Heart left ventricle (tissue), 16 donors: ENCODE data around the gene NPTXR. TPM values are rescaled to one million over a fixed set of nuclear protein-coding genes. Genes with fewer than 3 reads are reported as not detected.
A peak's percentile ranks its signal among the peaks of the same experiment; 100 is the strongest.
"Not testable (repeated sequence)": the region's sequence is repeated elsewhere in the genome, so short reads cannot be mapped to it uniquely, and the experiment has no call there.

ENCODE experiments used
- ATAC-seq, 4 donors: fragments of 200-7000 bp; cut with Tn5 transposase; one replicate each; pipeline ENCODE4 v1.9.1; 2020 to 2022; ENCODE audit warnings: moderate library complexity in 4 of 4, mild to moderate bottlenecking in 3 of 4, moderate number of reproducible peaks in 1 of 4
- DNase-seq, 5 donors: peaks; one replicate each; pipeline ENCODE4 v3.0.0-alpha.2; 2020
- H3K27ac ChIP-seq, 12 donors: fragments of 200-600 bp; sonication (generic) in 4 of 12; one replicate each; pipeline versions ENCODE4 v1.5.0 to v1.8.0; 2016 to 2022; ENCODE audit warnings: mild to moderate bottlenecking in 2 of 12
- H3K27me3 ChIP-seq, 9 donors: fragments of 200-600 bp; sonication (generic) in 2 of 9; one replicate each; pipeline versions ENCODE4 v1.5.1 to v1.8.0; 2016 to 2022; ENCODE audit warnings: mild to moderate bottlenecking in 3 of 9
- H3K36me3 ChIP-seq, 9 donors: fragments of 200-600 bp; sonication (generic) in 2 of 9; one replicate each; pipeline versions ENCODE4 v1.5.0 to v1.8.0; 2018 to 2022; ENCODE audit warnings: mild to moderate bottlenecking in 2 of 9
- H3K4me1 ChIP-seq, 12 donors: fragments of 200-600 bp; sonication (generic) in 4 of 12; one replicate each; pipeline versions ENCODE4 v1.5.0 to v1.8.0; 2016 to 2022; ENCODE audit warnings: mild to moderate bottlenecking in 3 of 12
- H3K4me3 ChIP-seq, 12 donors: fragments of 200-600 bp; sonication (generic) in 4 of 12; one replicate each; pipeline versions ENCODE4 v1.5.0 to v1.8.0; 2017 to 2022; ENCODE audit warnings: mild to moderate bottlenecking in 9 of 12, moderate library complexity in 4 of 12
- H3K9me3 ChIP-seq, 12 donors: fragments of 200-600 bp; sonication (generic) in 4 of 12; one replicate each; pipeline versions ENCODE4 v1.5.0 to v1.8.0; 2016 to 2022; ENCODE audit warnings: mild to moderate bottlenecking in 1 of 12
- POLR2A ChIP-seq, 2 donors: fragments of 450-650 bp; IDR thresholded peaks; one replicate each; pipeline ENCODE4 v1.6.1; 2017; ENCODE audit warnings: antibody characterized with exemption in 2 of 2, mild to moderate bottlenecking in 2 of 2, moderate library complexity in 2 of 2
- WGBS, 4 donors: extraction: QIAGEN DNeasy Blood & Tissue Kit in 2 of 4; methylation state at CpG; one replicate each; pipeline versions ENCODE4 v1.1.5 to v1.1.7; 2013 to 2018; 5-methylcytosine and 5-hydroxymethylcytosine counted together
- intact Hi-C, 10 donors: fragments of 100-400 bp; cut with DNase I; formaldehyde crosslinking; loops; one replicate each; pipeline versions ENCODE4 v1.11.1 to v1.14.2; 2022
- polyA plus RNA-seq, 2 donors: library from polyadenylated mRNA; stranded (reverse); fragments of 200-250 nt; gene quantifications; one replicate each; pipeline ENCODE4 v1.2.3, GENCODE V29; 2013
- total RNA-seq, 9 donors: library from RNA; depleted of rRNA in 2 of 9; stranded (reverse); fragments of >200 nt in 2 of 9; fragmentation: NEBNext Ultra II Directional in 3 of 9; extraction: Animal tissue kit (Norgen Biotek cat#: 25700) in 3 of 9; gene quantifications; one replicate each; pipeline versions ENCODE4 v1.1.0 to v1.2.4, GENCODE V29; 2016 to 2023
- TF ChIP-seq, protein P1 (sequence below), 12 donors: fragments of 200-600 bp; sonication (generic) in 4 of 12; IDR thresholded peaks; one replicate each; pipeline versions ENCODE4 v1.5.0 to v1.8.0; 2018 to 2022; ENCODE audit warnings: antibody characterized with exemption in 12 of 12, mild to moderate bottlenecking in 5 of 12
- donor health status: ischemic (EF 13 %, LVEDD 7.1; RV severe dilation, severe dysfunction).
- donor health status: healthy with polysubstance abuse.
- donor health status: DM: no; HTN: yes; CAD: no.
- donor health status: DM: no; HTN: no; CAD: no.
- donor health status: ischemic (EF 25% LVEDD 6.9; RV normal size, moderate dysfunction).
- donor health status: ischemic (EF 25% LVEDD 5.7; RV mildly dilated, moderate dysfunction).
- donor health status: healthy.
- donor health status: DM: yes; HTN: yes; CAD: no.
- donor health status: ischemic (EF 35%, LVEDD 5.7; RV mildly dilated, moderate dysfunction).
- donor health status: nonischemic (EF 11% LVEDD 7.7; RV severe dilation, severe dysfunction).
- donor health status: DM: yes; HTN: yes; CAD: no.
- donor health status: PGD.
- donor health status: ischemic (EF 29% LVEDD 5.4; RV normal size, mild dysfunction).
- donor health status: nonischemic (EF 23%, LVEDD 6.1; RV moderate dilation, normal function).

Gene NPTXR
- total and polyA plus RNA-seq, 11 donors, result 15.4 to 34.0 (median 19.1) TPM

DNA sequence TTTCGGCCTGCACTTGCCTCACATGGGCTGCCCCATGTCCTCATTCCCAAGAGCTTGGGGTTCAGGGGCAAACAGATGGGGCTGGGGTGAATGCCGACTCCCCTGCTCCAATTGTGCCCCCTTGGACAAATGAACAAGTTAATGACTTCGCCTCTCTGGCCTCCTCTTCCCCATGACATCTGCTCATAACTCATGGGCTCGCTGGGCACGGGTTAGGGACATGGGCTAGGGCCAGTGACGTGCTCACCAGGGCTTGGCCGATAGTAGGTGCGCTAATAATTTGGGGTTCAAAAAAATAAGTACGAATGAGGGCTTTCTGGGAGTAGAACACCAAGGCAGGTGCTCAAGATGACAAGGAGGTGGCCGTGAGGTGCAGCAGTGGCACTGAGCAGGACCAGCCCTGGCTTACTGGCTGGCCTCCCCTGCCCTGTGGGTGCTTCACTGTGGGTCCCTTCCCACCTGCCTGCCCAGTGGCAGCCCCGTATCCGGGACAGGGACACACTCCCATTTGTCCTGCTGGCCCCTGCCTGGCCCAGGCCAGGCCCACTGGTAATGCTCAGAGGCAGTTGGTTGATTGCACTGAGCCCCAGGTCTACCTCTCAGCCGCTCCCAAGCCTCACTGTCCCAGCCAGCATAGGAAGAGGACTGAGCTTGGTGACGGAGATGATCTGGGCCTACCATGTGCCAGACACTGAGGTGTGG is 15.9 kb upstream of the NPTXR start:
- Histone ChIP-seq H3K4me3 (no peak overlapping the region), H3K27ac (no peak overlapping the region), H3K36me3 (peaks cover 0 to under 1% (median 0%) of the 10 kb centered on the region in 9 donors), H3K4me1 (peaks cover 2 to 35% (median 24%) of the 10 kb centered on the region in 12 donors), H3K27me3 (no peaks in the 10 kb centered on the region), H3K9me3 (no peaks in the 10 kb centered on the region)
- DNase-seq (no peak), ATAC-seq (peak in 1 of 4 donors; percentile 1)
- WGBS, 4 donors, result 81 to 93% (median 85%) methylated on average over 12 to 14 of the region's 14 CpGs
- intact Hi-C loops, result loop anchor here in 4 of 10 donors (5.0 to 10.0 kb wide), 4 partner anchors 82 to 255 kb away; no protein-coding TSS in a partner anchor
- no peak for TF ChIP-seq POLR2A (IDR thresholded peaks at IDR 0.05)
- TF ChIP-seq, protein P1, sequence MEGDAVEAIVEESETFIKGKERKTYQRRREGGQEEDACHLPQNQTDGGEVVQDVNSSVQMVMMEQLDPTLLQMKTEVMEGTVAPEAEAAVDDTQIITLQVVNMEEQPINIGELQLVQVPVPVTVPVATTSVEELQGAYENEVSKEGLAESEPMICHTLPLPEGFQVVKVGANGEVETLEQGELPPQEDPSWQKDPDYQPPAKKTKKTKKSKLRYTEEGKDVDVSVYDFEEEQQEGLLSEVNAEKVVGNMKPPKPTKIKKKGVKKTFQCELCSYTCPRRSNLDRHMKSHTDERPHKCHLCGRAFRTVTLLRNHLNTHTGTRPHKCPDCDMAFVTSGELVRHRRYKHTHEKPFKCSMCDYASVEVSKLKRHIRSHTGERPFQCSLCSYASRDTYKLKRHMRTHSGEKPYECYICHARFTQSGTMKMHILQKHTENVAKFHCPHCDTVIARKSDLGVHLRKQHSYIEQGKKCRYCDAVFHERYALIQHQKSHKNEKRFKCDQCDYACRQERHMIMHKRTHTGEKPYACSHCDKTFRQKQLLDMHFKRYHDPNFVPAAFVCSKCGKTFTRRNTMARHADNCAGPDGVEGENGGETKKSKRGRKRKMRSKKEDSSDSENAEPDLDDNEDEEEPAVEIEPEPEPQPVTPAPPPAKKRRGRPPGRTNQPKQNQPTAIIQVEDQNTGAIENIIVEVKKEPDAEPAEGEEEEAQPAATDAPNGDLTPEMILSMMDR (IDR thresholded peaks at IDR 0.05), result no peak

DNA sequence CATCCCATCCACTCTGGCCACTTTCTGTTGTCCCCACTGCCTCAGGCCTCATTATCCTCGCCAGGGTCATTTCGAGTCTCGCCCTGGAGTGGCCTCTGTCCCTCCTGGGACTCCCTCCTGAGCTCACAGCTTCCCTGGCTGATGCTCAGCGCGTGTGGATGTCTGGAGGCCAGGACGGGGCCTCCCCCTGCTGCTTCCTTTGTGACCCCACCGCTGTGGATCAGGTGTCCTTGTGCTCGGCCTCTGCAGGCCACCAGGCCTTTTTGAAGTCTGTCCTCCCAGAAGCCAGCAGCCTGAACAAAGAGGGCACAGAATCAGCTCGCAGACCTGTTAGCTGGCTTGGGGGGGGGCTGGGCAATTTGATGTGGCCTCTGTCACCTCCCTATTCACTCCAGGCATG is 14.7 kb upstream of the NPTXR start:
- DNase-seq, result no peak
- no peak for TF ChIP-seq POLR2A (IDR thresholded peaks at IDR 0.05)
- TF ChIP-seq, protein P1 (IDR thresholded peaks at IDR 0.05), result no peak
- no peak overlapping the region for H3K4me3 ChIP-seq
- ATAC-seq, result no peak
- H3K27ac ChIP-seq, result no peak overlapping the region
- intact Hi-C loops, result no loop called here
- H3K9me3 ChIP-seq, result no peaks in the 10 kb centered on the region
- no peaks in the 10 kb centered on the region for H3K27me3 ChIP-seq
- H3K4me1 ChIP-seq, result peaks cover 0 to 23% (median 15%) of the 10 kb centered on the region in 12 donors
- WGBS, 4 donors, result 67 to 78% (median 69%) methylated on average over 9 of the region's 9 CpGs
- H3K36me3 ChIP-seq, result no peaks in the 10 kb centered on the region

DNA sequence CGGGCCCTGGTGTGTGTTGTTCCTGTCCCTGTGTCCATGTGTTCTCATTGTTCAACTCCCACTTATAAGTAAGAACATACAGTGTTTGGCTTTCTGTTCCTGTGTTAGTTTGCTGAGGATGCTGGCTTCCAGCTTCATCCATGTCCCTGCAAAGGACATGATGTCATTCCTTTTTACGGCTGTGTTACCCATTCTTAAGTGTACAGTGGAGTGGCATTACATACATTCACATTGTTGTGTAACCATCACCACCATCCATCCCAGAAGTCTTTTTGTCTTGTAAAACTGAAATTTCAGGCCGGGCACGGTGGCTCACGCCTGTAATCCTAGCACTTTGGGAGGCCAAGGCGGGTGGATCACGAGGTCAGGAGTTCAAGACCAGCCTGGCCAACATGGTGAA is 10.6 kb upstream of the NPTXR start:
- ATAC-seq, H3K36me3 ChIP-seq, DNase-seq, H3K27me3 ChIP-seq, H3K9me3 ChIP-seq, intact Hi-C loops, H3K4me3 ChIP-seq, H3K27ac ChIP-seq, H3K4me1 ChIP-seq: not testable (repeated sequence)
- 87 to 89% (median 88%) methylated on average over 7 of the region's 7 CpGs for WGBS, 4 donors

DNA sequence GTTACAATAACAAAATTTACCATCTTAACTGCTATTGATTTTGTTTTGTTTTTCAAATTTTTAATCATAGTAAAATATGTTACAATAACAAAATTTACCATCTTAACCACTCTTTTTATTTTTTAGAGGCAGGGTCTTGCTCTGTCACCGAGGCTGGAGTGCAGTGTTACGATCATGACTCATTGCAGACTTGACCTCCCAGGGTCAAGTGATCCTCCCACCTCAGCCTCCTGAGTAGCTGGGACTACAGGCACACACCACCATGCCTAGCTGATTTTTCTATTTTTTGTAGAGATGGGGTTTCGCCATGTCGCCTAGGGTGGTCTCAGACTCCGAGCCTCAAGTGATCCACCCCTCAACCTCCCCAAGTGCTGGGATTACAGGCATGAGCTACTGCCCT is 10.1 kb upstream of the NPTXR start:
- 78 to 82% (median 81%) methylated on average over 5 of the region's 5 CpGs for WGBS, 4 donors
- H3K36me3 ChIP-seq, intact Hi-C loops, H3K9me3 ChIP-seq, H3K4me1 ChIP-seq, H3K27ac ChIP-seq, ATAC-seq, H3K27me3 ChIP-seq, DNase-seq, H3K4me3 ChIP-seq: not testable (repeated sequence)

DNA sequence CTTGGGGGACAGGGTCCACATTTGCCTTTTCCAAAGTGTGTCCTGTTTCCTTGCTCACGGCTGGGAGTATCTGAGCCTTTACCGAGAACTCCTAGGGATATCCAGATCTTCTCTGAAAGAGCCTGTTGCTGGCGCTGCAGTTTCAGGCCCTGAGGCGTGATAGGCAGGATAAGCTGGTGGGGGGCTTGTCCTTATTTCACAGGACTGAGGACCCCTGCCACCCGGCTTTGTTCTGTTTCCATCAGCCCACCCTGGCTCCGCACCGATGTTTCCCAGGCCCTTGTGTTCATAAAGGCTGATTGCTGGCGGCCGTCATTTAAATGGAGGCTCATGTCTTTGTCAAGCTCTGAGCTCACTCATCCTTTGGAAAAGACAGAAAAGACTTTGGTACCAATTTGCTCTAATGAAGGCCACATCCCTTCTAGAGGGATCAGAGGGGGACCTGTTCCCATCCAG is 9.4 kb upstream of the NPTXR start:
- H3K36me3 ChIP-seq, result no peaks in the 10 kb centered on the region
- DNase-seq (no peak), ATAC-seq (no peak)
- peaks cover 0 to 2% (median 0%) of the 10 kb centered on the region in 9 donors for H3K27me3 ChIP-seq
- no peak overlapping the region for H3K27ac ChIP-seq
- no peak for TF ChIP-seq POLR2A (IDR thresholded peaks at IDR 0.05)
- TF ChIP-seq, protein P1 (IDR thresholded peaks at IDR 0.05), result no peak
- H3K4me1 ChIP-seq, result no peaks in the 10 kb centered on the region
- intact Hi-C loops, result no loop called here
- H3K9me3 ChIP-seq, result no peaks in the 10 kb centered on the region
- WGBS, 4 donors, result 63 to 75% (median 70%) methylated on average over 9 of the region's 9 CpGs
- H3K4me3 ChIP-seq, result no peak overlapping the region
